ENCODE data around the gene SORCS2.

GRCh38 chr4:7786040-7786439 lies 593.7 kb downstream of the SORCS2 start:
- TF ChIP-seq POLR2AphosphoS5 (IDR thresholded peaks at IDR 0.05): no peak
- no peak for TF ChIP-seq CTCF (IDR thresholded peaks at IDR 0.05)
- TF ChIP-seq POLR2A (IDR thresholded peaks at IDR 0.05): no peak
